GM18517 (cell line): ENCODE data around the gene DOCK2.
"Not testable (repeated sequence)": the region's sequence is repeated elsewhere in the genome, so short reads cannot be mapped to it uniquely, and the experiment has no call there.

ENCODE experiments used
- ATAC-seq: cut with Tn5 transposase; IDR thresholded peaks from one replicate; pipeline ENCODE4 v1.9.1; 2021; ENCODE audit warnings: mild to moderate bottlenecking, moderate library complexity; ENCODE audit not compliant: unreplicated experiment

The DOCK2 gene

GRCh38 chr5:169637085-169637548, at the start of gene DOCK2:
Gene DOCK2, plus strand, starts transcription at chr5:169637275. Its CDS starts 52 bp downstream, at chr5:169637327.
- peak; percentile 93 for ATAC-seq

GRCh38 chr5:169590602-169591001, 46.5 kb upstream of the DOCK2 start:
- ATAC-seq: no peak

- ATAC-seq: no peak
Measured at GRCh38 chr5:169591636-169592035, 45.4 kb upstream of the DOCK2 start.

GRCh38 chr5:169592937-169593650, 44.0 kb upstream of the DOCK2 start:
- ATAC-seq: no peak

GRCh38 chr5:169595172-169595820, 41.8 kb upstream of the DOCK2 start:
- no peak for ATAC-seq

GRCh38 chr5:169599451-169599850, 37.6 kb upstream of the DOCK2 start:
- no peak for ATAC-seq

- ATAC-seq: no peak
Measured at GRCh38 chr5:169602535-169602934, 34.5 kb upstream of the DOCK2 start.

GRCh38 chr5:169606279-169606678, 30.8 kb upstream of the DOCK2 start:
- ATAC-seq: no peak

GRCh38 chr5:169607882-169608281, 29.2 kb upstream of the DOCK2 start:
- no peak for ATAC-seq

GRCh38 chr5:169609716-169610115, 27.4 kb upstream of the DOCK2 start:
- no peak for ATAC-seq

- no peak for ATAC-seq
Measured at GRCh38 chr5:169610606-169611005, 26.5 kb upstream of the DOCK2 start.

- ATAC-seq: no peak
Measured at GRCh38 chr5:169615561-169615960, 21.5 kb upstream of the DOCK2 start.

- ATAC-seq: not testable (repeated sequence)
Measured at GRCh38 chr5:169624307-169624706, 12.8 kb upstream of the DOCK2 start.

- no peak for ATAC-seq
Measured at GRCh38 chr5:169626779-169627178, 10.3 kb upstream of the DOCK2 start.

GRCh38 chr5:169627551-169627950, 9.5 kb upstream of the DOCK2 start:
- no peak for ATAC-seq

GRCh38 chr5:169628892-169629291, 8.2 kb upstream of the DOCK2 start:
- ATAC-seq: no peak

GRCh38 chr5:169629847-169630548, 7.1 kb upstream of the DOCK2 start:
- ATAC-seq: no peak

- no peak for ATAC-seq
Measured at GRCh38 chr5:169631360-169631759, 5.7 kb upstream of the DOCK2 start.

- ATAC-seq: no peak
Measured at GRCh38 chr5:169632946-169633345, 4.1 kb upstream of the DOCK2 start.

- no peak for ATAC-seq
Measured at GRCh38 chr5:169634606-169635005, 2.5 kb upstream of the DOCK2 start.

GRCh38 chr5:169635936-169636335, 1.1 kb upstream of the DOCK2 start:
- ATAC-seq: no peak
